Body of pancreas (tissue), 4 donors: ENCODE results near the gene ABR.

Source experiments
- POLR2A ChIP-seq, 3 donors: fragments of 450-650 bp; IDR thresholded peaks; one replicate each; pipeline ENCODE4 v1.6.1; 2016; ENCODE audit warnings: antibody characterized with exemption in 3 of 3, mild to moderate bottlenecking in 2 of 3
- TF ChIP-seq, protein P1 (sequence below), 7 experiments: fragments of 450-650 bp in 4 of 7; fragments of 200-600 bp in 3 of 7; sonication (generic) in 3 of 7; IDR thresholded peaks; one replicate each; pipeline ENCODE4 v1.5.1; 2016 to 2019; ENCODE audit warnings: antibody characterized with exemption in 7 of 7

DNA sequence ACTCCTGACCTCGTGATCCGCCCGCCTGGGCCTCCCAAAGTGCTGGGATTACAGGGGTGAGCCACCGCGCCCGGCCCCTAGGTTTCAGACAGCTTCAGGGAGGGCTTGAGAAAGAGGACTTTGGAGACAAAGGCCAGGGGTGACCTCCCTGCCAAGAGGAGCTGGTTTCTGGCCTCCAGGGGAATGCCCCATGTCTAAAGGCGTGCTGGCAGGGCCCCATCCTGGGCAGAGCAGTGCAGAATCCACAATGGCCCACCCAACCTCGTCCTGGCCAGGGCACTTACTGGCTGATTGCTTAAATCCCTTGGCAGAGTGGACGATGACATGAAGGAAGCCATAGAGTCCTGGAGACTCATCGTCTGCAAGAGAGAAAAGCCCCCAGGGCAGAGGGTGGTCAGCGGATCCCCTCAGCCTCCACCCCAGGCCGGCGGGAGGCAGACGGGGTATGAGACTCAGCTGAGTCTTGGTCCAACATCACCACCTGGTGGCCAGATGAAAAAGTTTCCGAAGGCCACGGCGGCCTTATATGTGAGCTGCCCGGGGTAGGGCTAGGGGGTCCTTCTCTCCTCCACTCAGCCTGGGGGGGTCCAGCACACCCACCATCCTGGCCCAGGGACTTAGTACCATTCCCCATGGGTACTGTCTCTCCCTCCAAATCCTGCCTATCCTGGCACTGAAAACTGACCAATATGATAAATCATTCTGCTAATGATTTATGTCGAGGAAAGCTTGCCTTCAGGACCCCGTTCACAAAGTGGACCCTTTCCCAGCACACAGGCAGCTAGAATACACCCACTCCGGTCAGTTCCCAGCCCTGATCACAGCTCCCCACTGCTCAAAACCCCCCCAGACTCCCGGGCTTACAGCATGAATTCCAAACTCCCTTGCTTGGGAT lies 123.8 kb downstream of the ABR start:
- TF ChIP-seq POLR2A (IDR thresholded peaks at IDR 0.05): no peak
- TF ChIP-seq, protein P1, sequence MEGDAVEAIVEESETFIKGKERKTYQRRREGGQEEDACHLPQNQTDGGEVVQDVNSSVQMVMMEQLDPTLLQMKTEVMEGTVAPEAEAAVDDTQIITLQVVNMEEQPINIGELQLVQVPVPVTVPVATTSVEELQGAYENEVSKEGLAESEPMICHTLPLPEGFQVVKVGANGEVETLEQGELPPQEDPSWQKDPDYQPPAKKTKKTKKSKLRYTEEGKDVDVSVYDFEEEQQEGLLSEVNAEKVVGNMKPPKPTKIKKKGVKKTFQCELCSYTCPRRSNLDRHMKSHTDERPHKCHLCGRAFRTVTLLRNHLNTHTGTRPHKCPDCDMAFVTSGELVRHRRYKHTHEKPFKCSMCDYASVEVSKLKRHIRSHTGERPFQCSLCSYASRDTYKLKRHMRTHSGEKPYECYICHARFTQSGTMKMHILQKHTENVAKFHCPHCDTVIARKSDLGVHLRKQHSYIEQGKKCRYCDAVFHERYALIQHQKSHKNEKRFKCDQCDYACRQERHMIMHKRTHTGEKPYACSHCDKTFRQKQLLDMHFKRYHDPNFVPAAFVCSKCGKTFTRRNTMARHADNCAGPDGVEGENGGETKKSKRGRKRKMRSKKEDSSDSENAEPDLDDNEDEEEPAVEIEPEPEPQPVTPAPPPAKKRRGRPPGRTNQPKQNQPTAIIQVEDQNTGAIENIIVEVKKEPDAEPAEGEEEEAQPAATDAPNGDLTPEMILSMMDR (IDR thresholded peaks at IDR 0.05): peak; percentile 62 to 69 (median 64)
